ENCODE results near the gene SLC9A9. TPM values are rescaled to one million over a fixed set of nuclear protein-coding genes. Genes with fewer than 3 reads are reported as not detected.

The SLC9A9 gene
- total and polyA plus RNA-seq, 2 experiments from 2014 or later: 2.2 to 6.8 TPM

- no peaks in the 10 kb centered on the region for H3K9me2 ChIP-seq (replicated peaks; ENCODE audit: insufficient read depth)
- H3K9me3 ChIP-seq (ENCODE audit: low read depth): no peaks in the 10 kb centered on the region
- peaks cover 4% of the 10 kb centered on the region for H3K4me1 ChIP-seq (ENCODE audit: insufficient read depth)
- no peaks in the 10 kb centered on the region for H3K36me3 ChIP-seq (replicated peaks; ENCODE audit: insufficient read depth, low read depth)
- H3K79me2 ChIP-seq: no peaks in the 10 kb centered on the region
- no peaks in the 10 kb centered on the region for H4K20me1 ChIP-seq (ENCODE audit: insufficient read depth, poor library complexity, severe bottlenecking)
- WGBS (ENCODE audit: low lambda C conversion rate, missing lambda C conversion rate): 95% methylated on average over 1 of the region's 1 CpG
- no peaks in the 10 kb centered on the region for H3K27me3 ChIP-seq
- no peak overlapping the region for H3K4me3 ChIP-seq
- H3K27ac ChIP-seq: no peak overlapping the region
- no peak overlapping the region for H2AFZ ChIP-seq
- TF ChIP-seq EZH2phosphoT487 (IDR thresholded peaks at IDR 0.05; ENCODE audit: low read depth, severe bottlenecking, unreplicated experiment) (no peak), EZH2 (IDR thresholded peaks at IDR 0.05; ENCODE audit: borderline replicate concordance) (no peak), CTCF (IDR thresholded peaks at IDR 0.05; ENCODE audit: poor library complexity) (no peak)
- DNase-seq (ENCODE audit: low spot score): no peak
- no peak overlapping the region for H3K4me2 ChIP-seq
Observed at GRCh38 chr3:143428294-143428693, 420.0 kb downstream of the SLC9A9 start.

GRCh38 chr3:143427631-143428030, 420.6 kb downstream of the SLC9A9 start:
- TF ChIP-seq EZH2 (IDR thresholded peaks at IDR 0.05; ENCODE audit: borderline replicate concordance): no peak
- TF ChIP-seq EZH2phosphoT487 (IDR thresholded peaks at IDR 0.05; ENCODE audit: low read depth, severe bottlenecking, unreplicated experiment): no peak
- no peak for TF ChIP-seq CTCF (IDR thresholded peaks at IDR 0.05; ENCODE audit: poor library complexity)

DNA sequence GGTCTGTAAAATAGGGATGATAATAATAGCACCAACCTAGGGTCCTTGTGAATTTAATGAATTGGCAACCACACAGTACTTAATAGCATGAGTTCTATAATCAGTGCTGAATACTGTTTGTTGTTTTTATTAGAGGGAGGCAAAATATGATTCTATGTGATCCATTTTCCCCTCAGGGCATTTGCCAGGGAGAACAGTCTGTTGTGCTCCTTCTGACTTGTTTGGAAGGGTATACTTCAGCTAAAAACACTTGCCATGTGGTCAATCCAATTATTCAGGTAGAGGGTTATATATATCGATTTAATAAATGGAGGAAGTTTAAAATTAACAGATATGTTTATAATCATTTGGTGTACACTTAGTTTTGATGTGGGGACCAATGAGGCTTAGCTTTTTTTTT, 423.4 kb downstream of the SLC9A9 start:
- Histone ChIP-seq H3K27me3 (no peaks in the 10 kb centered on the region), H3K9me3 (ENCODE audit: low read depth) (no peaks in the 10 kb centered on the region), H3K4me3 (no peak overlapping the region), H4K20me1 (ENCODE audit: insufficient read depth, poor library complexity, severe bottlenecking) (no peaks in the 10 kb centered on the region), H3K27ac (no peak overlapping the region), H2AFZ (no peak overlapping the region), H3K4me2 (no peak overlapping the region), H3K9me2 (replicated peaks; ENCODE audit: insufficient read depth) (no peaks in the 10 kb centered on the region), H3K4me1 (ENCODE audit: insufficient read depth) (no peaks in the 10 kb centered on the region), H3K36me3 (replicated peaks; ENCODE audit: insufficient read depth, low read depth) (no peaks in the 10 kb centered on the region), H3K79me2 (no peaks in the 10 kb centered on the region)
- no peak for TF ChIP-seq CTCF (IDR thresholded peaks at IDR 0.05; ENCODE audit: poor library complexity)
- TF ChIP-seq EZH2phosphoT487 (IDR thresholded peaks at IDR 0.05; ENCODE audit: low read depth, severe bottlenecking, unreplicated experiment): no peak
- no peak for TF ChIP-seq EZH2 (IDR thresholded peaks at IDR 0.05; ENCODE audit: borderline replicate concordance)
- WGBS (ENCODE audit: low lambda C conversion rate, missing lambda C conversion rate): 96% methylated on average over 1 of the region's 1 CpG
- no peak for DNase-seq (ENCODE audit: low spot score)

More at GRCh38 chr3:143427631-143428030, 420.6 kb downstream of the SLC9A9 start:
- Histone ChIP-seq H3K36me3 (replicated peaks; ENCODE audit: insufficient read depth, low read depth) (no peaks in the 10 kb centered on the region), H3K79me2 (no peaks in the 10 kb centered on the region), H3K9me2 (replicated peaks; ENCODE audit: insufficient read depth) (no peaks in the 10 kb centered on the region), H2AFZ (no peak overlapping the region), H4K20me1 (ENCODE audit: insufficient read depth, poor library complexity, severe bottlenecking) (no peaks in the 10 kb centered on the region), H3K4me3 (no peak overlapping the region), H3K4me1 (ENCODE audit: insufficient read depth) (peaks cover 4% of the 10 kb centered on the region), H3K27ac (no peak overlapping the region), H3K27me3 (no peaks in the 10 kb centered on the region), H3K9me3 (ENCODE audit: low read depth) (no peaks in the 10 kb centered on the region), H3K4me2 (no peak overlapping the region)
- WGBS (ENCODE audit: low lambda C conversion rate, missing lambda C conversion rate): 71% methylated on average over 1 of the region's 1 CpG
- no peak for DNase-seq (ENCODE audit: low spot score)

- H2AFZ ChIP-seq: no peak overlapping the region
- WGBS (ENCODE audit: low lambda C conversion rate, missing lambda C conversion rate): 66% methylated on average over 3 of the region's 3 CpGs
Observed at GRCh38 chr3:143421556-143421955, 426.7 kb downstream of the SLC9A9 start.

More at GRCh38 chr3:143421556-143421955, 426.7 kb downstream of the SLC9A9 start:
- no peak overlapping the region for H3K4me2 ChIP-seq
- no peaks in the 10 kb centered on the region for H3K4me1 ChIP-seq (ENCODE audit: insufficient read depth)
- H3K27me3 ChIP-seq: no peaks in the 10 kb centered on the region
- H3K4me3 ChIP-seq: no peak overlapping the region
- no peak for DNase-seq (ENCODE audit: low spot score)
- no peaks in the 10 kb centered on the region for H3K9me2 ChIP-seq (replicated peaks; ENCODE audit: insufficient read depth)
- H3K27ac ChIP-seq: no peak overlapping the region
- no peaks in the 10 kb centered on the region for H4K20me1 ChIP-seq (ENCODE audit: insufficient read depth, poor library complexity, severe bottlenecking)
- TF ChIP-seq CTCF (IDR thresholded peaks at IDR 0.05; ENCODE audit: poor library complexity): no peak
- TF ChIP-seq EZH2 (IDR thresholded peaks at IDR 0.05; ENCODE audit: borderline replicate concordance): no peak
- TF ChIP-seq EZH2phosphoT487 (IDR thresholded peaks at IDR 0.05; ENCODE audit: low read depth, severe bottlenecking, unreplicated experiment): no peak
- no peaks in the 10 kb centered on the region for H3K9me3 ChIP-seq (ENCODE audit: low read depth)
- H3K79me2 ChIP-seq: no peaks in the 10 kb centered on the region
- no peaks in the 10 kb centered on the region for H3K36me3 ChIP-seq (replicated peaks; ENCODE audit: insufficient read depth, low read depth)
